ENCODE measurements around the gene KIF16B.

Gene KIF16B

GRCh38 chr20:16573001-16573965, at the start of gene KIF16B:
KIF16B (minus strand) TSS chr20:16573448; CDS start chr20:16573275, 173 bp downstream.
- H3K27ac ChIP-seq, result no peak within 1 kb of the TSS
- in situ Hi-C loops (cut with HindIII; ENCODE audit: low pct_ligation_motif_present, low sequenced_read_pairs), result no loop called here

DNA sequence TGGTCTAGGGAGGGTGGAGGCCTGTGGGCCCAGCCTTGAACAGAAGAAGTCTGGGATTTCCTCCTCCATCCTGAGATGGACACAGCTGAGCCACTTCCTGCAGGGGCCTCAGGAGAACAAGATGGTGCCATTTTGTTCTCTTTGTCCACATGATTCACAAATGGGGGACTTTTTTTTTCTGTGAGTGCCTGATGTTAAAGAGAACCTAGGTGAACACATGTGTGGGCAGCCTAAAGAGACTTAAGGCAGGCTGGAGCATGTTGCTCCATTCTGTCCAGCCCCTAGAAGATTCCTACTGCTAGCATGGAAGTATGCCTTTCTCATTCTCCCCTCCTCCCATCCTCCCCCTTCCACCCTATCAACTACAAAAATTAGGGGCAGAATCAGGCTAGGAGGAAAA, 49.3 kb upstream of the KIF16B start:
- no peaks in the 10 kb centered on the region for H3K36me3 ChIP-seq (replicated peaks)
- H3K27me3 ChIP-seq (replicated peaks), result no peaks in the 10 kb centered on the region
- H3K27ac ChIP-seq, result no peak overlapping the region
- DNase-seq, result no peak
- no peak for TF ChIP-seq CTCF (IDR thresholded peaks at IDR 0.05; ENCODE audit: low read depth, low read length, missing control alignments)
- in situ Hi-C loops (cut with HindIII; ENCODE audit: low pct_ligation_motif_present, low sequenced_read_pairs), result no loop called here
- no peak overlapping the region for H3K4me3 ChIP-seq (ENCODE audit: low read depth, low read length)

More at GRCh38 chr20:16573001-16573965, at the start of gene KIF16B:
- no peaks in the 10 kb centered on the region for H3K36me3 ChIP-seq (replicated peaks)
- H3K4me3 ChIP-seq (ENCODE audit: low read depth, low read length), result peak within 1 kb of the TSS; percentile 69
- no peaks in the 10 kb centered on the region for H3K27me3 ChIP-seq (replicated peaks)
- no peak for TF ChIP-seq CTCF (IDR thresholded peaks at IDR 0.05; ENCODE audit: low read depth, low read length, missing control alignments)
- DNase-seq, result peak; percentile 79

- Histone ChIP-seq H3K27ac (no peak overlapping the region), H3K36me3 (replicated peaks) (no peaks in the 10 kb centered on the region), H3K4me3 (ENCODE audit: low read depth, low read length) (no peak overlapping the region), H3K27me3 (replicated peaks) (no peaks in the 10 kb centered on the region)
- in situ Hi-C loops (cut with HindIII; ENCODE audit: low pct_ligation_motif_present, low sequenced_read_pairs), result no loop called here
- no peak for TF ChIP-seq CTCF (IDR thresholded peaks at IDR 0.05; ENCODE audit: low read depth, low read length, missing control alignments)
- DNase-seq, result no peak
Measured at GRCh38 chr20:16621435-16622141, 48.3 kb upstream of the KIF16B start.

DNA sequence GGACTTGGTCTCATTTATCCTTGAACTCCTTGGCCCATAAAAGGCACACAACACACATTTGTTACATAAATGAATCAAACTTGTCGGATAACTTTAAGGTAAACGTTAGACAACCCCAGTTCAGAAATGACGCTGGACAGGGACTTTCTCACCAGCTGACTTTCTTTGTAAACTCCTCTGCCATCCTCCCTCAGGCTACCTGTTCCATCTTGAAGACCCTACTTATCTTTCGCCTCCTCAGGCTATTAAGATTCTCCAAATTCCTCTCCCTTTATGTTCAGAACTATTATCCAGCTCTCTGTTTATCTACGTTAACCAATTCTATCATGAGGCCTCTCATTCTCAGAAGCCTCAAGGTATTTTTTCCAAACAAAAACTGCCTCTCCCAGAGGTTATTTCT, 47.7 kb upstream of the KIF16B start:
- no peak overlapping the region for H3K27ac ChIP-seq
- H3K27me3 ChIP-seq (replicated peaks), result no peaks in the 10 kb centered on the region
- TF ChIP-seq CTCF (IDR thresholded peaks at IDR 0.05; ENCODE audit: low read depth, low read length, missing control alignments), result no peak
- no peaks in the 10 kb centered on the region for H3K36me3 ChIP-seq (replicated peaks)
- DNase-seq, result no peak
- no peak overlapping the region for H3K4me3 ChIP-seq (ENCODE audit: low read depth, low read length)
- in situ Hi-C loops (cut with HindIII; ENCODE audit: low pct_ligation_motif_present, low sequenced_read_pairs), result no loop called here

- Histone ChIP-seq H3K36me3 (replicated peaks) (no peaks in the 10 kb centered on the region), H3K27me3 (replicated peaks) (no peaks in the 10 kb centered on the region), H3K4me3 (ENCODE audit: low read depth, low read length) (no peak overlapping the region), H3K27ac (no peak overlapping the region)
- in situ Hi-C loops (cut with HindIII; ENCODE audit: low pct_ligation_motif_present, low sequenced_read_pairs), result no loop called here
- no peak for DNase-seq
- no peak for TF ChIP-seq CTCF (IDR thresholded peaks at IDR 0.05; ENCODE audit: low read depth, low read length, missing control alignments)
Measured at GRCh38 chr20:16619953-16620352, 46.7 kb upstream of the KIF16B start.
